NCI-H510A (cell line): ENCODE results near the gene DHCR24.

Experiments used
- DNase-seq: peaks from one replicate; lab custom pipeline; 2025; lab: John Stamatoyannopoulos, UW

Gene DHCR24

GRCh38 chr1:54865238-54866073 is 21.5 kb downstream of the DHCR24 start:
- DNase-seq, result no peak

GRCh38 chr1:54864460-54865208 is 22.4 kb downstream of the DHCR24 start:
- no peak for DNase-seq

GRCh38 chr1:54863267-54863665 is 23.7 kb downstream of the DHCR24 start:
- no peak for DNase-seq

DNA sequence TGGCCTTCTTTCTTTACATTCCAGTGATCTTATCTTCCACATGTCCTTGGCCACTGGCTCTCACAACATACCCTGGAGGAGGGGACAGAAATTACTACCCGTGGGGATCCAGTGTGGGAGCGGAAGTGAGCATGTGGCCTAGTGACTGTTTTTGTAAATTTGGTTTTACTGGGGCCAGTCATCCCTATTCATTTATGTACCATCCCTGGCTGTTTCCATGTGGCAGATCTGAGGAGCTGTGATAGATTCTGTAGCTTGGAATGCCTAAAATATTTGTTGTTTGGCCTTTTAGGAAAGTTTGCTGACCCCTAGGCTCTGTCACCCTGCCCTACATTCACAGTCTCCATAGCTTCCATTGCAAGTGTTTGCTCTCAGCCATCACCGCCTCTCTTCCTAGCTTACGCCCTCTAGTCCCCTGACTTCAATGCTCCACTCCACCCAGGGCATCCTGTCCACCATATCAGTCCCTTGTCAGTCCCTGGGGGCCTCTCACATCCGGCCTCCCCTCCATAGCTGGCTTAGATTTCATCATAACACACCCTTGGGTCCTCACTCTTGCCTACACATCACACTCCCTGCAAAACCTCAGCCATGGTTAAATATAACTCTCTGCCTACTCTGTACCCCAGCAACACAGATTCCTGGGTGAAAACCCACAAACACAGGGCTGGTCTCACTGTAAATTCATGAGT is 25.8 kb downstream of the DHCR24 start:
- DNase-seq, result no peak

DNA sequence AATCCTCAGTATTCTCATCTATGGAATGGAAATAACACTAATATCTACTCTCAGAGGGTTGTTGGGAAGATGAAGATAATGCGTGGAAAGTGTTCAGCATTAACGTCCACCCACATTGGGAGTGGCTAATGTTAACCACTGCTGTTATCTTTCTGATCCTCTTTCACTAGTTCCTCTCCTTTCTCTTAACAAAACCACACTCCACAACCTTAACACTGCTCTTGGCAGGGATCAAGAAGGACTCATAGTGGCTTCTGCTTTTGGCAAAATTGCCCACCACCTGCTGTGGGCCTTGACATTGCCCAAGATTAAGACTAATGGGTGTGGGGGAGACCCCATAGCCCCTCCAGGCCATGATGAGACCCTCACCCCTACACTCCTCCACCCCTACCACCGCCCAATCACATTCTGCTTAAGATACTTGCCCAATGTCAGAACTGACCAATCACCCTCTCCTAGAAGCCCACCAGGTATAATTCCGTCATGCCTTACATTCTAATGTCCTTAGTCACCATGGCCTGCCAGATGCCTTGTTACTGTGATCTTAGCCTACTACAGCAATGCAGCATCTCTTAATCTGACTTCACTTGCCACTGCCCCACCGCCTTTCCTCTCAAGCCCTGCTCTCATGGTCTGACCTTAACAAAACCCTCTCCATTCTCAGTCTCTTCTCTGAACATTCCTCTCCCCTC is 27.1 kb downstream of the DHCR24 start:
- DNase-seq, result no peak

GRCh38 chr1:54857746-54858561 is 29.0 kb downstream of the DHCR24 start:
- no peak for DNase-seq

DNA sequence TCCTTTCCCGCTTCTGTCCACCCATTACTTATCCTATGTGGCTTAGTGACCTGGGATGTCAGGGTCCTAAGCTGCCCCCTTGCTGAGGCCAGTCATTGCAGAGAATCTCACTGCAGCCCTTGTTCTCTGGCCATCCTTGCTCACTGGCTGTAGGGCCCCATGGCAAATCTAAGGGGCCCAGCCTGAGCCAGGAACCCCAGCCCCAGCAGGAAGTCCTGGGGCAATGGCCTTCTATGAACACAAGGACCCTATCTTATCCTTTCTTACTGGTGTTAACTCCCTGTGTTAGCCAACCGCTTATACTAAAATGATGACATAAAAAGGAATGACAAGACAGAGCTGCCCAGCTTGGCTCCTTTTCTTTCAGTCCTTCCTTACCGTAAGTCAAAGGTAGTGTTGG is 29.9 kb downstream of the DHCR24 start:
- DNase-seq, result no peak

DNA sequence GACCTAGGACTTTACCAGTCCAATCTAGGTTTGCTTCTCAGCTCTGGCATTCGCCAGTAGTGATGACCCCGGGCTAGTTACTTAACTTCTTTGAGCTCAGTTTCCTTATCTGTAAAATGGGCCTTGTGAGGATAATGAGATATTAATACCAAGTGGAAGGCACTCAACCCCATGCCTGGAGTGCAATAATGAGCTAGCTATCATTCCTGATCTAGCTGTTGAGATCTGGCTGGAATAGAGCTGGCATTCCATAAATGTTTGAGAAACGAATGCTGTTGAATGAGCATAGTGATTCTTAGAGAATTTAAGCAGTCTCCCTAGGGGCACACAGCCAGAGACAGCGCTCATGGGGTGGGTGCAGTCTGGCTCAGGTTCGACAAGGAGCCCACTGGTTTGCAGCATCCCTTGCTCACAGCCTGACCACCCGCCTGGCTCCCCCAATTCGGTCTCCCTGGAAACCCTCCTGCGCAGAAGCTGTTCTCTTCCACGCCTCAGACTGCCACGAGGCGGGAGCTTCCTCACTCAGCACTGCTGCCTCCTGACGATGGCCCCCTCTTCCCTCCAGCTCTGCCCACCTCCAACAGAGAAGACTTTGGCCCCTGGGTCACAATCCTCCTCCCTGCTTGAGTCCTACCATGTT is 32.5 kb downstream of the DHCR24 start:
- DNase-seq, result no peak

DNA sequence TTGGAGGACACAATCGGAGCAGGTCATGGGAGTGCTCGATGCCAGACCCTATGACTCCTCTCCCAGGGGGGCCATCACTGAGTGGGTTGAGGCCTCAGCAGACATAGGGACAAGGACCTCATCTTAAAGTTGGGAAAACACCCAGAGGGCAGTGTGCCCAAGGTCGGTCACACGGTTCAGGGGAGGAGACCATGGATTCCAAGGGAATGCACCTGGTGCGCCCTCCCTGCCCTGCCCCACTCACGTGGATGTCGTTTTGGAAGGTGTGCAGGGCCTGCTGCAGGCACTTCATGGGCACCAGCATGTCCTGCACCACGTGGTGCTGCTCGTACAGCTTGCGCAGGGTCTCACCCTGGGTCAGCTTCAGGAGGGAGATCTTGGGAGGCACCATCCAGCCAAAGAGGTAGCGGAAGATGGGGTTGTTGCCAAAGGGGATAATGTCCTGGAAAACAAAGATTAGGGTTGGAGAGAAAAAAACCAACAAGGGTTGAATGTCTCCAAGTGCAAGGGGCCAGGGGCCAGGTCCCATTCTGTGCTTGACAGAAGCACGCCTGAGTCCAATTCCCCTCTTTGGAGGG is 33.1 kb downstream of the DHCR24 start:
- DNase-seq, result no peak

- no peak for DNase-seq
These were observed 33.8 kb downstream of the DHCR24 start for GRCh38 chr1:54853096-54853792.

DNA sequence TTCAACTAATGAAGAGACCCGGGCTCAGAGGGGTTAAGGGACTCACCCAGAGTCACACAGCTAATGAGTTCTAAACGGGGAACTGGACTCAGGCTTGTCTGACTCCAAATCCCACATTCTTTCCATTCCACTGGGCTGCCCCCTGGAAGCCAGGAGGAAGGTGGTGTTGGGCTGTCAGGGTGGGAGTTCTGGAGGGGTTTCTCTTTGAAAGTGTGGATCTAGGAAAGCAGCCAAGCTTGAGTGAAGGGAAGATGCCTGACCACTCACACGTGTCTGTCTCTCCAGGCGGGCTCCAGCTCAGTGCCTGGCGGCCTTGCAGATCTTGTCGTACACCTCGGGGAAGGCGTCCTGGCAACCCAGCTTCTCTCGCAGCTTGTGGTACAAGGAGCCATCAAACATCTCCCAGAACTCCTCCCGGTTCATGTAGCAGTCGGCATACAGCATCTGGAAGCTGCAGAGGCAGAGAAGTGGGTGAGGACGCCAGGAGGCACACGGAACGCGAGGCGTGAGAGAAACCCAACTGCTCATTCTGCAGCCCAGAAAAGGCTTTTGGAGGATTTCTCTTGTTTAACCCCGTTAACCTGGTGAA is 35.0 kb downstream of the DHCR24 start:
- DNase-seq, result no peak

- no peak for DNase-seq
These were observed 35.6 kb downstream of the DHCR24 start for GRCh38 chr1:54851406-54851805.

DNA sequence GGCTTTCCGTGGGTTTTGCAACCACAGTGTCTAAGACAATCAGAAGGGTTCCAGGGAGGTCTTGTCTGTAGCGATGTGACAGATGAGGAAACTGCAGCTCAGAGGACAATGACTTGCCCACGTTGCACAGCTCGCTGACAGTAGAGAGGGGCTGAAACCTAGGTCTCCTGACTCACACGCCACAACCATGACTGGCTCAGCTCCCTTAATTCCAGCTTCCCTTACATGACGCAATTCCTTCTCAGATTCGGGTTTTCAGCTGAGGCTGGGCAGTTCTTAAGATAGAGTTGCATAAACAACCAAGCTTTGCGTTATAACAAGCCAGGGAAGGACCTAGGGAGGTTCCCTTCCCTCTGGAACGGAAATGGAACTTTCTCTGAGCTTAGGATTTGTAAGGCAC is 36.3 kb downstream of the DHCR24 start:
- DNase-seq, result no peak

DNA sequence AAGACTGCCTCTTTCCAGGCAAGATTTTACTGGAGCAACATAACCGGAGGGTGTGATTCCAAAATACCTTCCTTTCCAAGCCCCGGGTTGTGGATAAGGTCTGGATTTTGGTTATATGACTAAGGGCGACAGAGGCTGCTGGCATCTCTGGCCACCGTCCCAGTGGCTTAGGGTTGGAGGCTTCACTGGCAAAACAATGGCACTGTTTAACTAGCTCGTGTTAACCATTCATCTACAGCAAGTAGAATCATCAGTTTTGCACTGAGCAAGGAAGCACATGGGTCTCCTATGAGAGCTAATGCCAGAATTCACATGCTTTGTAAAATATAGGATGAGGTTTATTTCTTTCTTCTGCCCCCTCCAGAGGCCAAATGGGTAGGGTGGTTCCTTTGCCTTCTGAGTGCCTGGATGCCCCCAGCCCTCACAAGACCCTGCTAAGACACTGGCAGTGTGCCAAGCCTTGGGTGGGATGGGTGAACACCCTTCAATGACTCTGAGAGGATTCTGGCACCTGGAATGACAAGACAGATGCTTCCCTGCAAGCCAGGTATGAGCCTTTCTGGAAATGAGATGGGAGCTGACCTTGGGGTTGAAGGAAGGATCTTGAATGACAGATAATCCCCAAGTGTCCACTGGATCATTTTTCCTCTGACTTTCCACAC is 36.8 kb downstream of the DHCR24 start:
- DNase-seq, result no peak

DNA sequence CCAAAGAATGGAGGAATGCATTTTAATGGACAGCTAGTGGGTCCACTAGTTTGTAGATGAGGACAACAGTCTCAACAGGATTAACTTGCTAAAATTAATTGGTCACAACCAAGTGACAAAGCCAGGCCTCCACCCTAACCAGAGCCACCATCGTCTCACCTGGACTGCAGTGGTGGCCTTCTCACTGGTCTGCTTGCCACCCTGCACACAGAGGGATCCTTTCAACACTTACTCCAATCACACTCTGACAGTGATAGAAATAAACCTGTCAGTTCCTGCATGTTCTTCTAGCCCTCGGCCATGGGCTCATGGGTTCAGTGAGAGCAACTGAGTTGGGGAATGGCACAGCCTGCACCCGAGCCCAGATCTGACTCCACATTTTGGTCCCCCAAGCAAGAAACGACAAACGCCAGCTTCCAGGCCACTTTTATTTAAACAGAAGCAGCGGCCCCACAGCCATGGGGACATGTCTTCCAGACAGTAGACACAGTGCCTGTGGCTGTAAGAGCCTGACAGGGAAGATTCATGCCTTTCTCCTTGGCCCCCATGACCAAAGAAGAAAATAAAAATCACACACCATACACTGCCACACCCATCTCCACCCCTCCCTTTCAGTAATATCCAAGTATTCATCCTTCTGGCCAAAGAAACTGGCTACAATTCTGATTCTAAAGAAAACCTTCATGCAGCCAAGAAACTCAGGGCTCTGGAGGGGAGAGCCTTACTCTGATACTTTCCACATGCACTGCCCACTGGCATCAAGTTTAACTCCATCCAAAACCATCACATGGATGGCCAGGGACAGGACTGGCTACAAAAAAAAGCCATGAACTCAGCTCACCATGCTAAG is 37.6 kb downstream of the DHCR24 start:
- no peak for DNase-seq

DNA sequence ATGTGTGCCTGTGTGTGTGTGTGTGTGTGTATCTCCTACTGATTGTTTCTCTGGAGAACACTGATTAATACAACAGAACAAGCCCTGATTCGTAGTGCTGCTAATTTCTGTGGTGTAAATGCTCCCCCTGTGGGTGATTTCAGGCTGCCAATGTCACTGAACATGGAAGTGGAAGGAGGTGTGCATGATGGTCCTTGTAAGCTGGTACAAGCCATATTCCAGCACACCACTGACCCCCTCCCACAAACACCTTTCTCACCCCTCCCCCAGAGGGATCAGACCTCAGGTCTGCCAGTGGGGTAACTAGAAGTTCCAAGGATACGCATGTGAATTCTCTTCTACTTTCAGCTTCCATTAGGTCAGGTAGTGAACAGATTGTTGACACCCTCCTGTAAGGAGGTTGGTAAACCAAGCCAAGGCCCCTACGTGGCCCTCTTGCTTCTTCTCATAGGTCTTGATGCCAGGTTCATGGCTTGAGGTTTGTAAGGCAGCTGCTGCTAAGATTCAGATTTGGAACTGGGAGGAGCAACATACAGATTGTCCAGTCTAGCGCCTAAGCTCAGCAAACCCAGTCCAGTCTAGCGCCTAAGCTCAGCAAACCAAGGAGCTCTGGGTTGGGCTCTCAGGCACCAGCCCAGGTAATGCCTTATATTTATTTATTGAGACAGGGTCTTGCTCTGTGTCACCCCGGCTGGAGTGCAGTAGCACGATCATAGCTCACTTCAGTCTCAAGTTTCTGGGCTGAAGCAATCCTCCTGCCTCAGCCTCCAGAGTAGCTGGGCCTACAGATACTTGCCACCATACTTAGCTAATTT is 38.7 kb downstream of the DHCR24 start:
- DNase-seq, result no peak

GRCh38 chr1:54846716-54847284 is 40.2 kb downstream of the DHCR24 start:
- no peak for DNase-seq
